ENCODE results near the gene CHMP4A.

The CHMP4A gene

DNA sequence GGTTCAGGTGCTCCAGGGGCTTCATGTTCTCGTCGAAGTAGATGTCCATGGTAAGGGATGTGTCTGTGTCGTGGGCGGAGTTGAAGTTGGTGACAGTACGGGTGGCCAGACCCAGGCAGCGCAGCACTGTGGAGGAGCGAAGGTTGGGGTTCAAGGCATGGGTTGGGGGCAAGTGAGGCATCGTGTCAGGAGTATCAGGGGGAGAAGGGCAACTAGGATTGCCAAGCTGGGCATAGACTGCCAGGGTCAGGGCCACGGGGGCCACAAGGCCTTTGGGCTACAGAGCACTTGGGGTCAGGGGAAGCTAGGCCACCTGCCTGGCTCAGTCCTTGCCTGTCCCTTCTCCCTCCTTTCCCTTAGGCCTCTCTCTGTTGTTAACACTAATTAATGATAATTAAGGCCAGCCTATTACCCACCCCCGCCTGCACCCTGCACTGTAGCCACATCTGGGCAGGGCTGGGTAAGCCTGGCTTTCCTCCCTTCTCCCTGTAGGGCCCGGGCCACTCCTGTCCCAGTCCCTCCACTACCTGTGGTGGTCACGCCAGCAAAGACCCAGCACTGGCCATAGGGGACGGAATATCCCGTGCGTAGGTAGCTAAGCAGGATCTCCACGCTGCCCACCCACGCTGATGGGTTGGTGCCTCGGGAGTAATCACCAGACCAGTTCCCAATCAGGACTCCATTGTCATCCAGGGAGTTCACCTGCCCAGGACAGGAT is 45.4 kb upstream of the CHMP4A start:
- TF ChIP-seq, protein P1, sequence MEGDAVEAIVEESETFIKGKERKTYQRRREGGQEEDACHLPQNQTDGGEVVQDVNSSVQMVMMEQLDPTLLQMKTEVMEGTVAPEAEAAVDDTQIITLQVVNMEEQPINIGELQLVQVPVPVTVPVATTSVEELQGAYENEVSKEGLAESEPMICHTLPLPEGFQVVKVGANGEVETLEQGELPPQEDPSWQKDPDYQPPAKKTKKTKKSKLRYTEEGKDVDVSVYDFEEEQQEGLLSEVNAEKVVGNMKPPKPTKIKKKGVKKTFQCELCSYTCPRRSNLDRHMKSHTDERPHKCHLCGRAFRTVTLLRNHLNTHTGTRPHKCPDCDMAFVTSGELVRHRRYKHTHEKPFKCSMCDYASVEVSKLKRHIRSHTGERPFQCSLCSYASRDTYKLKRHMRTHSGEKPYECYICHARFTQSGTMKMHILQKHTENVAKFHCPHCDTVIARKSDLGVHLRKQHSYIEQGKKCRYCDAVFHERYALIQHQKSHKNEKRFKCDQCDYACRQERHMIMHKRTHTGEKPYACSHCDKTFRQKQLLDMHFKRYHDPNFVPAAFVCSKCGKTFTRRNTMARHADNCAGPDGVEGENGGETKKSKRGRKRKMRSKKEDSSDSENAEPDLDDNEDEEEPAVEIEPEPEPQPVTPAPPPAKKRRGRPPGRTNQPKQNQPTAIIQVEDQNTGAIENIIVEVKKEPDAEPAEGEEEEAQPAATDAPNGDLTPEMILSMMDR (IDR thresholded peaks at IDR 0.05; ENCODE audit: control insufficient read depth, extremely low read depth, insufficient read depth): no peak
- DNase-seq (ENCODE audit: low read depth): no peak
- H3K4me3 ChIP-seq (ENCODE audit: low read depth, low read length): no peak overlapping the region

DNA sequence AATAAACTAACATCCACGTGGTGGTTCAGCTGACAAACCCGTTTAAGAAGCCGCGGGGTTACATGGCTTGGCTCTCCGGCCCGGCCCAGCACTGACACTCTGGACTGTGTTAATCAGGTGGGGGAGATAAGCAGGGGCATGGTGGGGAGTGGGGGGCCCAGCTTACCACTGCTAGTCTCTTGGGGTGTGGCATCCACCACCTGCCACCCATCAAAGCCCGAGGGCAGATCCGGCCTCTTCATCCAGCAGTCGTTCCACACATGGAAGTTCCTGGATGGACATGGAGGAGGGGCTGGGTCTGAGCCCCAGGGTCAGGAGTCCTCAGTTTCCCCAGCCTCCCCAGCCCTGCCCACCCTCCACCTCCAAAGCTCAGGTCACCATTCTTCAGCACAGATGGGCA is 44.8 kb upstream of the CHMP4A start:
- no peak for DNase-seq (ENCODE audit: low read depth)
- TF ChIP-seq, protein P1 (IDR thresholded peaks at IDR 0.05; ENCODE audit: control insufficient read depth, extremely low read depth, insufficient read depth): no peak
- no peak overlapping the region for H3K4me3 ChIP-seq (ENCODE audit: low read depth, low read length)

DNA sequence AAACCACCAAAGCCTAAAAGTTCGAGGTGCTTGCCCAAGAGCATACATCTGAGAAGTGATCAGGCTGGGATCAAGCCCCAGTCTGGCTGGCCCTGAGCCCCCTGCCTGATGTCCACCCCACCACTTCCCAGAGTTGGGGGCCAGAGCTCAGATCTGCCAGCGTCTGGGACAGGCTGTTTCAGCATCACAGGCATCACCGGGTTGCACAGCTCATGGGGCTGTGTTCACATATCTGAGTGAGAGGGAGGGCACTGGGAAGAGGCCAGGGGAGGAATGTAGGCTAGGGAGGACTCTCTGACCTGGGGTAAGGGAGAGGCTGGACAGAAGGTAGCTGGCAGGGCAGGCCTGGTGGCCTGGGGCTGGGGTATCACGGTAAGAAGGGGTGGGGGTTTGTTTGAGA is 43.7 kb upstream of the CHMP4A start:
- DNase-seq (ENCODE audit: low read depth): no peak
- TF ChIP-seq, protein P1 (IDR thresholded peaks at IDR 0.05; ENCODE audit: control insufficient read depth, extremely low read depth, insufficient read depth): no peak
- H3K4me3 ChIP-seq (ENCODE audit: low read depth, low read length): no peak overlapping the region

DNA sequence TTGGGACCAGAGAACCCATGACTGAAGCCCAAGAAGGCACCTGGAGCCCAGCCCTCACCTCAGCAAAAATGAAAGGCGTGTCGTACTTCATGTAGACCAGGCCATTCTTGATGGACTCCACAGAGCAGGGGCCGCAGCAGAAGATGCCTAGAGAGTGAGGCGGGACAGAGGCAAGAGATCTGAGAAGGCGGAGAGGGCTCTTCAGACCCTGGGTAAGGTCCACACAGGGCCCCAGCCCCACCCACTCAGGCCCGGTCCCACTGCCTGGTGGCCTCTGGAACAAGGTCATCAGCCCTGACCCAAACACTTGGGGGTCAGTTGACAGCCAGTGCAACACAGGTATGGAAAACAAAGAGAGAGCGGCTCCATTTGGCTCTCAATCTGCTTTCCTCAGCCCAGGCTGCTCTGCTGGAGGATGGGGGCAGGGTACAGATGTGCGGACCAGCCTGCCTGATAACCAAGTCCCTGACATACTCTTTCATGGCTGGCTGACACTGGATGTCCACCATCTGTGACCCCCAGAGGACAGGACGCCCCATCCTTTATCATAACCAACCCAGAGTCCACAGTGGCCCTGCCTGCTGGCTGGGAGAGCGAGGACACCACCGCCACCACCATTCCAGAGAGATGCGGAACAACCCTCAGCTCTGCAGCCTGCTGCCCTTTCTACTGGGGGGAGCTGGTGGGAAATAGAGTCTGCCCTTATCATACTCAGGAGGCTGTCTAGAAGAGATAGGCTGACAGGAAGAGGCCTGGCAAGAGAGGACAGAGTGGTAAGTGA is 42.8 kb upstream of the CHMP4A start:
- TF ChIP-seq, protein P1 (IDR thresholded peaks at IDR 0.05; ENCODE audit: control insufficient read depth, extremely low read depth, insufficient read depth): no peak
- H3K4me3 ChIP-seq (ENCODE audit: low read depth, low read length): no peak overlapping the region
- no peak for DNase-seq (ENCODE audit: low read depth)

DNA sequence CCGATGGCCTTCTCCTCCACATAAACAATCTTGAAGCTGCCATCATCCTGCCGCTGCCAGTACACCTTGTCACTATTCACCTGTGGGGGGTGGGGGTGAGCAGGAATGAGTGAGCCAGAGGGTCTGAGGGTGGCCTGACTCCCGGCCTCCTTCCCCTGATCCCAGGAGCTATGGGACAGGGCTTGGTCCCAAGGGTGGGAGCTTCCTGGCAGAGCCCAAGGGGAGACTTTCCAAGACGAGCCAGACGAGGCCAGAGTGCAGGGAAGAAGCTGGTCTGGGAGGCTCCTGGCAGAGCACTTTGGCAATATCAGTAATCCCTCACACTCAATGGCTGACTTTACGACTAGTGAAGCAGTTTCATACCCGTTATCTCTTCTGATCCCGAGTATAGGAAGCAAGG is 42.1 kb upstream of the CHMP4A start:
- no peak overlapping the region for H3K4me3 ChIP-seq (ENCODE audit: low read depth, low read length)
- no peak for DNase-seq (ENCODE audit: low read depth)
- TF ChIP-seq, protein P1 (IDR thresholded peaks at IDR 0.05; ENCODE audit: control insufficient read depth, extremely low read depth, insufficient read depth): no peak

DNA sequence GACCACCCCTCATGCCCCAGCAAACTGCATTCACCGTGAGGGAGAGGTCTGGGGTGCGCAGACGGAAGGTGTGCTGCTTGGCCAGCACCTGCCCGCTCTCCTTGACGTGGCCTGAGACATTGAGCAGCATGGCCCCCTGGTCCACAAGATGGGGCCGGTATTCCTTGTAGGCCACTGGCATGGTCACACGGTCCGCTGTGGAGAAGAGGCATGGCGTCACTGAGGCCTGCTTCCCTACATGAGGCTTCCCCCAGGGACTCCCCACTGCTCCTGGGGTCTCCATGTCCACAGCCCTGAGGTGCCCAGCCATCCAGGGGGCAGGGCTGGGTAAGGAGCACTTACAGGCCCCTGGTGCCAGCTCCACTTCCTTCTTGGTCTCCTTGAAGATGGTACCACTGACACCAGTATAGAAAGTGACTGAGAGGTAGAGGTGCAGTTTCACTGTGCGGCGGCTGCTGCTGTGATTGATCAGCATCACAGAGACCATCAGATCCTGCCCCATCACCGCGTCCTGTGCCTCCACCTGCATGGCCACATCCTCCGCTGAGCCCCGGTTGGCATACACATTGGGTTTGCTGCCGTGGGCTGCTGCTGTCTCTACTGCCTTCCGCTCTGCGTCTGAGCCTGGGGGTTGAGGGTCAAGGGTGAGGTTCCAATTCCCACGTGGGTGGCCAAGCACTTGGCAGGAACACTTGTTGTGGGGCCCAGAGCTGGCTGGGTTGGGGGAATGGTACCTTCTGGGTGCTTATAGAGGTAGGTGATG is 41.5 kb upstream of the CHMP4A start:
- TF ChIP-seq, protein P1 (IDR thresholded peaks at IDR 0.05; ENCODE audit: control insufficient read depth, extremely low read depth, insufficient read depth): no peak
- no peak for DNase-seq (ENCODE audit: low read depth)
- no peak overlapping the region for H3K4me3 ChIP-seq (ENCODE audit: low read depth, low read length)

Data from LNCaP clone FGC (cell line).